H1 (cell line): ENCODE data around the gene CRK. TPM values are rescaled to one million over a fixed set of nuclear protein-coding genes. Genes with fewer than 3 reads are reported as not detected.
"Not testable (repeated sequence)": the region's sequence is repeated elsewhere in the genome, so short reads cannot be mapped to it uniquely, and the experiment has no call there.

Source experiments
- CTCF ChIA-PET: fragments of 300-600 bp; sonication (Branson Sonifier 250); formaldehyde crosslinking; loops from one replicate; lab custom pipeline; 2021; ENCODE audit not compliant: partially characterized antibody; lab: Charles Lee
- POLR2A ChIA-PET: fragments of 300-600 bp; sonication (Branson Sonifier 250); formaldehyde crosslinking; loops from one replicate; lab custom pipeline; 2021; ENCODE audit warnings: inconsistent platforms; ENCODE audit not compliant: partially characterized antibody; lab: Charles Lee
- DNase-seq, 2 experiments: peaks; one replicate each; pipeline versions ENCODE4 v3.0.0 to v3.0.0-alpha.2; 2010 to 2022; ENCODE audit warnings: low spot score in 2 of 2, low read depth in 1 of 2, mixed read lengths in 1 of 2
- FAIRE-seq: peaks from 2 replicates; lab custom pipeline; 2011; peaks lifted over from hg19 to GRCh38; lab: Jason Lieb, UNC
- H2AFZ ChIP-seq: 2 replicates; pipeline ENCODE4 v1.8.1; 2012; ENCODE audit warnings: low read length, inconsistent platforms
- H2AK5ac ChIP-seq: 2 replicates; pipeline ENCODE4 v1.6.1; 2013; ENCODE audit warnings: low read depth, low read length
- H2BK120ac ChIP-seq: replicated peaks from 2 replicates; pipeline ENCODE3; 2013; ENCODE audit warnings: low read depth, low read length, inconsistent platforms
- H2BK12ac ChIP-seq: 2 replicates; pipeline ENCODE4 v1.6.1; 2013; ENCODE audit warnings: low read depth, low read length
- H2BK15ac ChIP-seq: 2 replicates; pipeline ENCODE4 v1.6.1; 2013; ENCODE audit warnings: low read length
- H2BK20ac ChIP-seq: 2 replicates; pipeline ENCODE4 v1.6.1; 2013; ENCODE audit warnings: low read length
- H2BK5ac ChIP-seq: 2 replicates; pipeline ENCODE4 v1.6.1; 2013; ENCODE audit warnings: low read depth, low read length
- H3K14ac ChIP-seq: 2 replicates; pipeline ENCODE4 v1.6.1; 2013; ENCODE audit warnings: inconsistent platforms; ENCODE audit not compliant: insufficient read length
- H3K18ac ChIP-seq: 2 replicates; pipeline ENCODE4 v1.6.1; 2013; ENCODE audit warnings: low read length; ENCODE audit errors: extremely low read depth
- H3K23ac ChIP-seq: 2 replicates; pipeline ENCODE4 v1.6.1; 2013; ENCODE audit warnings: inconsistent platforms; ENCODE audit not compliant: insufficient read length
- H3K23me2 ChIP-seq: 2 replicates; pipeline ENCODE4 v1.6.1; 2013; ENCODE audit warnings: low read depth, low read length
- H3K27ac ChIP-seq: 2 replicates; pipeline ENCODE4 v1.6.1; 2011; ENCODE audit warnings: low read depth, low read length, inconsistent platforms
- H3K27me3 ChIP-seq, 4 experiments: replicated peaks in 1 of 4; 1 replicate in 1 of 4; 2 replicates in 3 of 4; pipeline versions ENCODE4 v1.6.1 to v1.8.1; 2011 to 2013; ENCODE audit warnings: low read length in 3 of 4, mild to moderate bottlenecking in 3 of 4, inconsistent platforms in 2 of 4, mixed read lengths in 2 of 4, moderate library complexity in 1 of 4; ENCODE audit not compliant: control insufficient read depth in 3 of 4, insufficient read depth in 3 of 4; ENCODE audit errors: extremely low read depth in 1 of 4
- H3K36me3 ChIP-seq, 4 experiments: 2 replicates each; pipeline versions ENCODE4 v1.6.1 to v1.8.1; 2011 to 2013; ENCODE audit warnings: mild to moderate bottlenecking in 4 of 4, low read length in 3 of 4, moderate library complexity in 2 of 4, control low read depth in 1 of 4, inconsistent platforms in 1 of 4; ENCODE audit not compliant: insufficient read depth in 4 of 4, control insufficient read depth in 2 of 4
- H3K4ac ChIP-seq: replicated peaks from 2 replicates; pipeline ENCODE3; 2013; ENCODE audit warnings: low read length, low read depth, mixed read lengths, inconsistent platforms; ENCODE audit not compliant: insufficient read length
- H3K4me1 ChIP-seq, 4 experiments: replicated peaks in 1 of 4; 1 replicate in 1 of 4; 2 replicates in 3 of 4; pipeline versions ENCODE4 v1.6.1 to v1.8.1; 2011 to 2013; ENCODE audit warnings: low read length in 3 of 4, inconsistent platforms in 2 of 4, mixed read lengths in 1 of 4; ENCODE audit not compliant: insufficient read depth in 4 of 4, control insufficient read depth in 3 of 4
- H3K4me2 ChIP-seq, 2 experiments: 2 replicates each; pipeline versions ENCODE4 v1.6.1 to v1.8.1; 2011 to 2013; ENCODE audit warnings: low read depth in 2 of 2, low read length in 2 of 2, control low read depth in 1 of 2, inconsistent platforms in 1 of 2, mild to moderate bottlenecking in 1 of 2; ENCODE audit not compliant: insufficient read depth in 1 of 2
- H3K4me3 ChIP-seq, 4 experiments: fragments of 200-600, 300-600 bp in 1 of 4; sonication (generic), shearing (Covaris generic), sonication (Bioruptor Twin) in 1 of 4; 2 replicates each; pipeline versions ENCODE4 v1.5.1 to v1.8.1; 2011 to 2016; ENCODE audit warnings: low read length in 4 of 4, low read depth in 3 of 4, control low read depth in 2 of 4, inconsistent platforms in 2 of 4, mild to moderate bottlenecking in 2 of 4, mixed read lengths in 1 of 4, moderate library complexity in 1 of 4; ENCODE audit not compliant: insufficient read depth in 2 of 4; ENCODE audit errors: extremely low read depth in 1 of 4
- H3K56ac ChIP-seq: replicated peaks from 2 replicates; pipeline ENCODE3; 2013; ENCODE audit warnings: low read depth, mild to moderate bottlenecking, mixed read lengths, low read length, inconsistent platforms; ENCODE audit not compliant: insufficient read length
- H3K79me1 ChIP-seq: 2 replicates; pipeline ENCODE4 v1.6.1; 2013; ENCODE audit warnings: low read depth, low read length, control low read depth
- H3K79me2 ChIP-seq, 2 experiments: 2 replicates each; pipeline versions ENCODE4 v1.6.1 to v1.8.1; 2012 to 2013; ENCODE audit warnings: low read length in 2 of 2, mild to moderate bottlenecking in 2 of 2, inconsistent platforms in 1 of 2; ENCODE audit not compliant: insufficient read depth in 2 of 2, control insufficient read depth in 1 of 2
- H3K9ac ChIP-seq, 4 experiments: replicated peaks in 1 of 4; 1 replicate in 1 of 4; 2 replicates in 3 of 4; pipeline versions ENCODE4 v1.6.1 to v1.8.1; 2011 to 2013; ENCODE audit warnings: low read depth in 3 of 4, low read length in 3 of 4, control low read depth in 2 of 4, mild to moderate bottlenecking in 2 of 4, moderate library complexity in 2 of 4, inconsistent platforms in 1 of 4; ENCODE audit errors: extremely low read depth in 1 of 4
- H3K9me3 ChIP-seq, 2 experiments: 2 replicates each; pipeline versions ENCODE4 v1.6.1 to v1.8.1; 2012 to 2013; ENCODE audit warnings: mild to moderate bottlenecking in 2 of 2, moderate library complexity in 2 of 2, control low read depth in 1 of 2, inconsistent platforms in 1 of 2, low read depth in 1 of 2, low read length in 1 of 2, mixed read lengths in 1 of 2; ENCODE audit not compliant: insufficient read depth in 2 of 2
- H4K20me1 ChIP-seq, 2 experiments: replicated peaks in 1 of 2; 2 replicates each; pipeline versions ENCODE3 to v1.8.1; 2011 to 2013; ENCODE audit warnings: inconsistent platforms in 2 of 2, low read length in 2 of 2, mild to moderate bottlenecking in 1 of 2; ENCODE audit not compliant: insufficient read depth in 2 of 2, control insufficient read depth in 1 of 2
- H4K5ac ChIP-seq: 2 replicates; pipeline ENCODE4 v1.6.1; 2013; ENCODE audit warnings: low read length, low read depth, mixed read lengths, inconsistent platforms; ENCODE audit not compliant: insufficient read length
- H4K8ac ChIP-seq: 2 replicates; pipeline ENCODE4 v1.8.0; 2013; ENCODE audit warnings: mild to moderate bottlenecking, moderate library complexity, low read length, inconsistent platforms; ENCODE audit not compliant: insufficient read depth; ENCODE audit errors: extremely low read depth
- H4K91ac ChIP-seq: replicated peaks from 2 replicates; pipeline ENCODE3; 2013; ENCODE audit warnings: low read length, mixed read lengths, inconsistent platforms; ENCODE audit not compliant: insufficient read length
- WGBS, 2 experiments: shearing (Covaris generic) in 1 of 2; methylation state at CpG; one replicate each; pipeline versions ENCODE4 v1.1.6 to v1.1.7; 2013 to 2015; ENCODE audit warnings: low lambda C conversion rate in 2 of 2, mixed read lengths in 2 of 2, inconsistent platforms in 1 of 2, low coverage in 1 of 2, missing lambda C conversion rate in 1 of 2; ENCODE audit not compliant: insufficient replicate concordance in 2 of 2, insufficient coverage in 1 of 2, insufficient read length in 1 of 2; ENCODE audit errors: extremely low coverage in 1 of 2, missing lambda C conversion rate in 1 of 2; 5-methylcytosine and 5-hydroxymethylcytosine counted together
- polyA plus RNA-seq, 7 experiments: library from polyadenylated mRNA; depleted of rRNA in 3 of 7; stranded (reverse) in 5 of 7; unstranded in 2 of 7; fragments of >200 nt in 5 of 7; fragments of 200-250 nt in 2 of 7; gene quantifications; 1 replicate in 5 of 7; 2 replicates in 1 of 7; 4 replicates in 1 of 7; pipeline versions ENCODE4 v1.2.1 to v1.2.3, GENCODE V29; 2011 to 2013; ENCODE audit warnings: missing spikeins in 2 of 7, mixed read lengths in 2 of 7
- total RNA-seq: library from RNA; stranded (reverse); fragmentation: NEBNext Ultra II Directional; extraction: Animal tissue kit (Norgen Biotek cat#: 25700); gene quantifications from 2 replicates; pipeline ENCODE4 v1.2.1, GENCODE V29; 2021

Gene CRK
- total and polyA plus RNA-seq, 2 of the 8 experiments (the other 6 are each of a cell fraction or from before 2014, with no cell fraction given), result 32.8 to 57.1 TPM

DNA sequence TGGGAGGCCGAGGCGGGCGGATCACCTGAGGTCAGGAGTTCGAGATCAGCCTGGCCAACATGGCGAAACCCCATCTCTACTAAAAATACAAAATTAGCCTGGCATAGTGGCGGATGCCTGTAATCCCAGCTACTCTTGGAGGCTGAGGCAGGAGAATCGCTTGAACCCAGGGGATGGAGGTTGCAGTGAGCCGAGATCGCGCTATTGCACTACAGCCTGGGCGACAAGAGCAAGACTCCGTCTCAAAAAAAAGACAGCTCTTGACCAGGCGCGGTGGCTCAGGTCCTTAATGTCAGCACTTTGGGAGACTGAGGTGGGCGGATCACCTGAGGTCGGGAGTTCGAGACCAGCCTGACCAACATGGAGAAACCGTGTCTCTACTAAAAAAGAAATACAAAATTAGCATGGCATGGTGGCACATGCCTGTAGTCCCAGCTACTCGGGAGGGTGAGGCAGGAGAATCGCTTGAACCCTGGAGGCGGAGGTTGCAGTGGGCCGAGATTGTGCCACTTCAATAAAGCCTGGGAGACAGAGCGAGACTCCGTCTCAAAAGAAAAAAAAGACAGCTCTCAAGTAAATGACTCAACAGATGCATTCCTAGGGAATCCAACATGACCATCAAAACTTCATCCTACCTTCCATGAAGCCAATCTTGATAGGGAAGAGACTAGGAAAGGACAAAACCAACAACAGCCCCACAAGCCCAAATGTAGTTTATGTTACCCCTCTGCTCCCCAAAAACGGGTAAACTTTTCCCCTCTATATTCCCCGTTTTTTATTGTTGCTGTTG lies 60.0 kb downstream of the CRK start:
- Histone ChIP-seq H4K20me1 (peaks cover 32 to 36% of the 10 kb centered on the region in 2 experiments), H3K79me2 (peaks cover 82 to 87% of the 10 kb centered on the region in 2 experiments), H3K4me1 (peaks cover 6 to 15% (median 12%) of the 10 kb centered on the region in 4 experiments)
- H3K27ac ChIP-seq, H3K14ac ChIP-seq, H2BK120ac ChIP-seq, H2AFZ ChIP-seq, H3K36me3 ChIP-seq, H3K4ac ChIP-seq, H2AK5ac ChIP-seq, H3K56ac ChIP-seq, H3K23me2 ChIP-seq, H2BK20ac ChIP-seq, H3K4me3 ChIP-seq, FAIRE-seq, H3K9ac ChIP-seq, H3K27me3 ChIP-seq, H3K4me2 ChIP-seq, H2BK12ac ChIP-seq, H4K5ac ChIP-seq, H3K9me3 ChIP-seq, H2BK15ac ChIP-seq, H2BK5ac ChIP-seq, H4K91ac ChIP-seq, H3K18ac ChIP-seq, H4K8ac ChIP-seq, H3K79me1 ChIP-seq, H3K23ac ChIP-seq, DNase-seq: not testable (repeated sequence)
- 95% methylated on average over 21 of the region's 26 CpGs; no CpG with 5 or more reads in 1 of the 2 experiments for WGBS, 2 experiments
- ChIA-PET POLR2A (interaction anchor here (0.6 to 11.1 kb wide), 25 partner anchors 8 to 1355 kb away, joined by 3 to 82 read pairs (median 4); partner anchors contain the start of gene MYO1C), CTCF (interaction anchor here (1.0 to 2.8 kb wide), 3 partner anchors 8 to 31 kb away, joined by 3 to 11 read pairs (median 6); no protein-coding TSS in a partner anchor)
